Cardiac muscle cell (in vitro differentiated cells and primary cell): ENCODE measurements around the gene KCNIP3. TPM values are rescaled to one million over a fixed set of nuclear protein-coding genes. Genes with fewer than 3 reads are reported as not detected.

Experiments used
- DNase-seq, 2 donors: peaks; one replicate each; pipeline versions ENCODE4 v3.0.0 to v3.0.0-alpha.2; 2010 to 2017; ENCODE audit warnings: low read depth in 1 of 2, low spot score in 1 of 2
- H3K27ac ChIP-seq: fragments of 200-600 bp; sonication (generic); 2 replicates; pipeline ENCODE4 v1.5.1; 2016
- H3K27me3 ChIP-seq: fragments of 200-600 bp; sonication (generic); 2 replicates; pipeline ENCODE4 v1.6.0; 2016; ENCODE audit warnings: control low read depth
- H3K36me3 ChIP-seq: fragments of 200-600 bp; sonication (generic); 2 replicates; pipeline ENCODE4 v1.5.1; 2016; ENCODE audit warnings: control low read depth
- H3K4me1 ChIP-seq: fragments of 200-600 bp; sonication (generic); 2 replicates; pipeline ENCODE4 v1.8.1; 2017; ENCODE audit warnings: low read depth, mild to moderate bottlenecking, mixed run types
- H3K4me3 ChIP-seq: fragments of 200-600 bp; sonication (generic); 2 replicates; pipeline ENCODE4 v1.5.1; 2016; ENCODE audit warnings: mild to moderate bottlenecking
- H3K9me3 ChIP-seq: fragments of 200-600 bp; sonication (generic); 2 replicates; pipeline ENCODE4 v1.5.1; 2017; ENCODE audit warnings: low read depth, mild to moderate bottlenecking, control low read depth
- CTCF ChIP-seq: IDR thresholded peaks from 2 replicates; pipeline ENCODE4 v1.5.1; 2012; ENCODE audit warnings: low read depth, mild to moderate bottlenecking, low read length
- polyA plus RNA-seq: library from polyadenylated mRNA; unstranded; fragments of >200 nt; fragmentation: Nextera tagmentation; extraction: Ambion mirVana; gene quantifications from 2 replicates; pipeline ENCODE4 v1.2.1, GENCODE V29; 2016
- total RNA-seq: library from RNA; depleted of rRNA; stranded (reverse); fragments of >200 nt; gene quantifications from 2 replicates; pipeline ENCODE4 v1.2.3, GENCODE V29; 2016

KCNIP3 gene
- total and polyA plus RNA-seq, 2 experiments from 2014 or later: 1.2 to 5.2 TPM

- no peaks in the 10 kb centered on the region for H3K4me1 ChIP-seq
- no peak for TF ChIP-seq CTCF
- no peaks in the 10 kb centered on the region for H3K27me3 ChIP-seq
- H3K27ac ChIP-seq: no peak overlapping the region
- H3K4me3 ChIP-seq: no peak overlapping the region
- DNase-seq: no peak
- H3K36me3 ChIP-seq: no peaks in the 10 kb centered on the region
- H3K9me3 ChIP-seq: no peaks in the 10 kb centered on the region
Measured at GRCh38 chr2:95385570-95385984, 88.4 kb downstream of the KCNIP3 start.

GRCh38 chr2:95386031-95386430 is 88.9 kb downstream of the KCNIP3 start:
- Histone ChIP-seq H3K36me3 (no peaks in the 10 kb centered on the region), H3K27ac (no peak overlapping the region), H3K4me3 (no peak overlapping the region), H3K9me3 (no peaks in the 10 kb centered on the region), H3K27me3 (no peaks in the 10 kb centered on the region), H3K4me1 (no peaks in the 10 kb centered on the region)
- TF ChIP-seq CTCF: no peak
- DNase-seq: no peak

- Histone ChIP-seq H3K27ac (no peak overlapping the region), H3K4me3 (no peak overlapping the region), H3K9me3 (no peaks in the 10 kb centered on the region), H3K36me3 (no peaks in the 10 kb centered on the region), H3K27me3 (no peaks in the 10 kb centered on the region), H3K4me1 (no peaks in the 10 kb centered on the region)
- DNase-seq: no peak
- no peak for TF ChIP-seq CTCF
Measured at GRCh38 chr2:95387358-95387757, 90.2 kb downstream of the KCNIP3 start.

GRCh38 chr2:95388091-95388692 is 91.0 kb downstream of the KCNIP3 start:
- Histone ChIP-seq H3K27me3 (no peaks in the 10 kb centered on the region), H3K4me3 (no peak overlapping the region), H3K9me3 (no peaks in the 10 kb centered on the region), H3K27ac (no peak overlapping the region), H3K36me3 (no peaks in the 10 kb centered on the region), H3K4me1 (no peaks in the 10 kb centered on the region)
- no peak for DNase-seq
- no peak for TF ChIP-seq CTCF

- DNase-seq: no peak
- H3K4me1 ChIP-seq: no peaks in the 10 kb centered on the region
- no peaks in the 10 kb centered on the region for H3K36me3 ChIP-seq
- no peaks in the 10 kb centered on the region for H3K27me3 ChIP-seq
- no peak for TF ChIP-seq CTCF
- no peak overlapping the region for H3K4me3 ChIP-seq
- no peaks in the 10 kb centered on the region for H3K9me3 ChIP-seq
- H3K27ac ChIP-seq: no peak overlapping the region
Measured at GRCh38 chr2:95388856-95389244, 91.7 kb downstream of the KCNIP3 start.
